Brain pericyte (primary cell): ENCODE measurements around the gene CXXC4.

Experiments used
- DNase-seq: peaks from one replicate; pipeline ENCODE4 v3.0.0-alpha.2; 2012; ENCODE audit warnings: low read depth, low spot score

The CXXC4 gene

DNA sequence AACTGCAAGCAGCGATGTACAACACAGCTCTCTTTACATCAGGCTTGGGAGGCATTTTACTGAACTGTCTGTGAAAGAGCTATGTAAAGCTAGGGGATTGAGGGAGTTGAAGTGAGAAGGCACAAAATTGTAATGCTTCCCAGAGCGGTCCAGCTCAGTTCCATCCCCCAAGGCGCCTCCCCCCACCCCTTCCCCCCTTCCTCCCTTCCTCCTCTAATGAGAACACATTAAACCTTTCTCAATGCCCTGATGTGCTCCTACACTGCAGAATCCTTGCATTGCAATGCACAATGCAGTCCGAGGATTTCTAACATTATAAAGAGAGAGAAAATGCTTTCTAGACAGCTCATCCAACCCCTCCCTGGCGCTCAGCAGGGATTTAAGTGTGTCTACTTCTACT is 73.9 kb downstream of the CXXC4 start:
- no peak for DNase-seq
